ENCODE results near the gene CACNA1B. TPM values are rescaled to one million over a fixed set of nuclear protein-coding genes. Genes with fewer than 3 reads are reported as not detected.

Gene CACNA1B
- polyA plus RNA-seq, 1 donor = 0.72 TPM

DNA sequence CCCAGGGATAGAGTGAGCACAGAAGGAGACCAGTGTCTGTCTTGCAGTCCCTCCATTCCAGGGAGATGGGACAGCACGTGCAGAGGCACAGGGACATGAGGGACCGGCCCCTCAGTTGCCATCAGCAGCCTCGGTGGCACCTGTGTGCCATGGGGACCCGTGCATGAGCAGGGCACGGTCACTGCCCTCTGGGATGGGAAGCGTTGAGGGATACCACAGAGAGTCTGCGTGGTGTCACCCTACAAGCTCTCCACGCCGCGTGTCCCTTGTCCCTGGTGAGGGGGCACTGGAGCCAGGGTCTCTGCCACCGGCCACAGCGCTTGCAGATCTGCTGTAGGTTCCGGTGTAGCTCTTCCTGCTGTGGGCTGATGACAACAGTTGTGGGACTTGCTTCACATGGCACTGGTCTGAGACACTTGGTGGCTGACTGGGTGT, 108.1 kb downstream of the CACNA1B start:
- no peak for DNase-seq (ENCODE audit: low read depth)

DNA sequence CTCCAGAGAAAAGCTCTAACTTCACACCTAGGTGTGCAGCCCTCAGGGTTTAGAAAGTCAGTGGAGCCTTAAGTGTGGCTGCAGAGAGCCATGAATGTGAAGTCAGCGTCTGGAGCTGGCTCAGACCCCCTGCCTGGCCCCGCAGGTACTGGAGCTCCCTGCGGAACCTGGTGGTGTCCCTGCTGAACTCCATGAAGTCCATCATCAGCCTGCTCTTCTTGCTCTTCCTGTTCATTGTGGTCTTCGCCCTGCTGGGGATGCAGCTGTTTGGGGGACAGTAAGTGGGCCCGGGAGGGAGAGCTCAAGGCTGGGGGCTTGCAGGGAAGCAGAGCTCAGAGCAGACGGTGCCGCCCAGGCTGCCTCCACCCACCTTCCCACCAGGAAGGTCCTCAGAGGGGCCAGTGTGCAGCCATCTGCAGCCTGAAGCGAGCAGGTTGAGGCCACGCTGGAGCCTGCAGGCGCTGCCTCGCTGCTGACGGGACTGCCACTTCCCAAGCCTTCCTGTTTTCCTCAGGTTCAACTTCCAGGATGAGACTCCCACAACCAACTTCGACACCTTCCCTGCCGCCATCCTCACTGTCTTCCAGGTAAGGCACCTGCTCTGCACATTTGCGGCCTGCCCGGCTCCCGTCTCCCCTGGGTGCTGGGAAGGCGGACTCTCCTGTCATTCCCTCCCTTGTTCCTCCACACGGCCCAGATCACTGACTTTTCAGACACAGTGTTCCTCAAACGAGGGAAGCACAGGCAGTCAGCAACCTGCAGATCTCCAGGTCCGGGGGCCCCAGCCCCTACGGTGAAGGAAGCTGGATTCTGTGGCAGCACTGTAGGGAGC, 108.9 kb downstream of the CACNA1B start:
- DNase-seq (ENCODE audit: low read depth) = no peak

DNA sequence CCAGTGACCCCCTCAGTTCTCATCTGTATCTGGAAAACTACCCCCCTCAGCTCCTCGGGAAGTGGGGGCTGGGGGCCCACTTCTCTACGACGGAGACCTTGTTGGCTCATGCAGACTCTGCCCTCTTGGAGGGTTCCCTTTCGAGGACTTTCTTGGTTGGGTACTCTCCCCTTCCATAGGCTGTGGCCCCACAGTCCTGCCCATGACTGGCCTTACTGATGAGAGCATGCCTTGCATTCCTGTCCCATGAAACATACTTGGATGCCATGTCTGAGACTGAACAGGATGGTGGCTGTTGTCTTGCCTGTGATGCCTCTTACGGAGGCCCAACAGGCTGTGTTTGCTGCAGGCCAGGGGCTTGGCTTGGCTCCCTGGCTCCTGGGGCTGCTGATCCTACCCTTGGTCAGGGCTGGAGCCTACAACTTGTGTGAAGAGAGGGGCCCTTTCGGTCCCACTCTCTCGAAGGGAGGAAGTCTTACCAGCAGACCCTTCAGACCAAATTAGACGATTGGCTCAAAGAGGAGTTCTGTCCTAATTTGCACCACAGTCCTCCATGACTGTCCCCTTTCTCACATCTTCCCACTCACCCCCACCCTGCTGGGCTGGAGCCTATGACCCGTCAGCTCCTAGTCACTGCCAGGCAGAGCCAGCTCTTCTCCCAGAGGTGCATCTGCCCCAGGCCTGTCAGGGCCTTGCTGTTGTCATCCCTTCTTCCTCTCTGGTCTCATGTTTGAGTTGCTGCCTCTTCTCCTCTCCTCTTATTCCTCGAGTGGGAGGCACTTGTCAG, 109.9 kb downstream of the CACNA1B start:
- no peak for DNase-seq (ENCODE audit: low read depth)

DNA sequence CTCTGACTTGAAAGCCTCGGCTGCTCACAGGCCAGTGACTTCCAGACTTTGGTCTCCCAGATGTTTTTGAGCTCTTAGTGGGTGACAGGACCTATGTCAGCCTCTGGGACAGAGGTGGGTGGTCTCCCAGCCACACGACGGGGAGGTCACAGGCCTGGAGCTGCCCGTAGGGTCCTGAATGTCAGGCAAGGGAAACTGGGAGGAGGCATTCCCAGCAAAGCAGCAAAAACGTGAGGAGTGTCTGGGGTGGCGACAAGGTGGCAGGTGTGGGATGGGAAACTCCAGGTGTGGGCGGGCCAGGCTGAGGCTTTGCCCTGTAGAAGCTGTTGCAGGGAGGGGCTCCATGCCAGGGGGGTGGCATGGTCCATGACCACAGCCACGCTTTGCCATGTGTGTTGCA, 110.5 kb downstream of the CACNA1B start:
- no peak for DNase-seq (ENCODE audit: low read depth)

- no peak for DNase-seq (ENCODE audit: low read depth)
Observed at GRCh38 chr9:137988701-137989100, 111.1 kb downstream of the CACNA1B start.

GRCh38 chr9:137989156-137989555, 111.6 kb downstream of the CACNA1B start:
- DNase-seq (ENCODE audit: low read depth) = no peak

GRCh38 chr9:137989999-137990715, 112.6 kb downstream of the CACNA1B start:
- no peak for DNase-seq (ENCODE audit: low read depth)

DNA sequence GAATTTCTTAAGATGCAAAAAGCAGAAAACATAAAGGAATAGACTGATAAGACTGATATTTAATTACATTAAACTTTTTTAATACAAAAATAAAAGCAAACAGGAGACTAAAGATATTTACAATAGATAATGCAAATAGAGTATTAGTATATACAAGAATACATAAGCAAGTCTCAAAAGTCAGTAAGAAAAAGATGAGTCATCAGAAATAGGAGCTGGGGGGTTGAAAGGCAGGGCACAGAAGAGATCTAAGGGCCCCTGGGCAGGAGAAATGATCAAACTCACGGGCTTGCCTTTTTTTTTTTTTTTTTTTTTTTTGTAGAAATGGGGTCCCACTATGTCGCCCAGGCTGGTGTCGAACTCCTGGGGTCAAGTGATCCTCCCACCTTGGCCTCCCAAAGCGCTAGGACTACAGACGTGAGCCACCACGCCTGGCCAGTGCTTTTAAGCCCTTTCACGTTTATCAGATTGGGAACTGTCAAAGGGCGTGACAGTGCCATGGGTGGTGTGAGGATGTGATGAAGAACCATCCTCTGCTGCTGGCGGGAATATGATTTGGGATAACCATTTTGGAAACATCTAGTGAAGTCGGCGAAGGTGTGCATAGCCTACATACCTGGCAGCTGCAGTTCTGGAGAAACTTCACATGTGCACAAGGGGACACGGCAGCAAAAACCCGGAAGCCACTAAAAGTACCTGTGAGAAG, 126.1 kb downstream of the CACNA1B start:
- DNase-seq (ENCODE audit: low read depth) = no peak

DNA sequence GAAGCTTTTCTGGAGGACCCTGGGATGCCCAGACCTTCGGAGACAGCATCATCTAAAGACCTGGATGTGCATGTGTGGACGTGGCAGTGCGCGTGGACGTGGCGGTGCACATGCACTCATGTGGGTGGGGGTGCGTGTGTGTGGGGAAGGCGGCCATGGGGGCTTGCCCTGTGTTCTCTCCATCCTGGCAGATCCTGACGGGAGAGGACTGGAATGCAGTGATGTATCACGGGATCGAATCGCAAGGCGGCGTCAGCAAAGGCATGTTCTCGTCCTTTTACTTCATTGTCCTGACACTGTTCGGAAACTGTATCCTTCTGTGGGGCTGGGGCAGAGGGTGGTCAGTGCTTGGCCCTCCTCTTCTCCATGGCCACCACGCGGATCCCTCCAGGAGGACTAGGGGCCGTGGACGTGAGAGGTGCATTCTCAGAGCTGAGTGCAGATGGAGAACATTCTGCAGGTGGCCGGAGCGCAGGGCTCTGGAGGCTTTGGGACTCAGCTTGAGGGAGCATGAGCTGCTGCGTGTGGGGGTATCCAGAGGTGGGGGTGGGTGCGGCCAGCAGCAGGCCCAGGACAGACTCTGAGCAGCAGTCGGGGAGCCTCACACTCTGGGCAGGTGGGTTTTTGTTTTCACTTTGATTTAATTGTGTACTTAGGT, 129.1 kb downstream of the CACNA1B start:
- DNase-seq (ENCODE audit: low read depth) = no peak

DNA sequence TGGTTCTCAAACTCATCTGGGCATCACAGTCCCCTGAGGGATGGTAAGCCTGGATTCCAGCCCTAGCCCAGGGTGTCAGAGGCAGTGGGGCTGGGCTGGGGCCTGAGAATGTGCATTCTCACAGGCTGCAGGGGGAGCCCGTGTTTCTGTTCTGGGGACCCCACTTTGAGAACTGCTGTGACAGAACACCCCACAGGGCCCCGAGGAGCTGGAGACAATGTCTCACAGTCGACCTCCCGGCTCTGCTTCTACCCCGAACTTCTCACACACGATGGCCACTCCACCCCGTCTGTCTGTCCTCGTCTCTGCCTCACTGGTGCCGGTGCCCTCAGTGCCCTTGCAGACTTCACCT, 130.0 kb downstream of the CACNA1B start:
- DNase-seq (ENCODE audit: low read depth) = no peak

DNA sequence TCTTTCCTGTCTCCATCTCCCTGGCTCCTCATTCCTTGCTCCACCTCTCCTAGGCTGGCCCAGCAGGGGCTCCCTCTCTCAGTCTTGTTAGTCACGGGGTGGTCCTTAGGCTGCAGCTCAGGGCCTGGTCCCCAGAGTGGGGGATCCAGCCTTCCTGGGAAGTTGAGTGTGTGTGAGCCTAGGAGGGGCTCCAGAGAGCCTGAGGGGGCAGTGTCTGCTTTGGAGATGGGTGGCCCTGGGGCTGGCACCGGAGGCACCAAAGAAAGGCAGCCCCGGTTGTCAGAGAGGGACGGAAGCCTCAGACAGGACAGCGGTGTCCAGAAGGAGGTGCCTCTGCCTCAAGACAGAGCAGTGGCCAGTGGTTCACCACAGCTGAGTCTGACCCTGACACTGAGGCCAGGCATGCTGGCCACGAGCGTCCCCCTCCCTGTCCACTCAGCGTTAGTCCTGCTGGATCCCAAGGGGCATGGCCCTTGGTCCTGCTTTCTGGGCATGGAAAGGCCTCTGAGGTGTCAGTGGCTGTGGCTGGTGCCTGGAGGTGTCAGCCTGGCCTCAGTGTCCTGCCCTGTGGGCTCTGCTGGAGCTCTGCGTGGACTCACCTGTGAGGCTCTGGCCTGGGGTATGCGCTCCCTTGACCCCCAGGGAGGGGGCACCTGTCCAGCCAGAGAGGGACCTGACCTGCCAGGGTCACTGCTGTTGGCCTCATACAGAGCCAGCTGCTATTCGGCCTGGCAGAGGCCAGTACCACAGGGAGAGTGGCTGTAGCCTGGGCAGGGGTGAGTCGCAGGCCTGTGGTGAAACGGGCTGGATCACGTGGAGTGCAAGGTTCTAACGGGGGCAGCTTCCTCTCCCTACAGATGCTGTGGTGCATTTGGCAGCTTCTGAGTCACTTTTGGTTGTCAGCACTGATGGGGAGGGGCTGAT, 130.6 kb downstream of the CACNA1B start:
- no peak for DNase-seq (ENCODE audit: low read depth)

GRCh38 chr9:138009016-138009802, 131.6 kb downstream of the CACNA1B start:
- no peak for DNase-seq (ENCODE audit: low read depth)

DNA sequence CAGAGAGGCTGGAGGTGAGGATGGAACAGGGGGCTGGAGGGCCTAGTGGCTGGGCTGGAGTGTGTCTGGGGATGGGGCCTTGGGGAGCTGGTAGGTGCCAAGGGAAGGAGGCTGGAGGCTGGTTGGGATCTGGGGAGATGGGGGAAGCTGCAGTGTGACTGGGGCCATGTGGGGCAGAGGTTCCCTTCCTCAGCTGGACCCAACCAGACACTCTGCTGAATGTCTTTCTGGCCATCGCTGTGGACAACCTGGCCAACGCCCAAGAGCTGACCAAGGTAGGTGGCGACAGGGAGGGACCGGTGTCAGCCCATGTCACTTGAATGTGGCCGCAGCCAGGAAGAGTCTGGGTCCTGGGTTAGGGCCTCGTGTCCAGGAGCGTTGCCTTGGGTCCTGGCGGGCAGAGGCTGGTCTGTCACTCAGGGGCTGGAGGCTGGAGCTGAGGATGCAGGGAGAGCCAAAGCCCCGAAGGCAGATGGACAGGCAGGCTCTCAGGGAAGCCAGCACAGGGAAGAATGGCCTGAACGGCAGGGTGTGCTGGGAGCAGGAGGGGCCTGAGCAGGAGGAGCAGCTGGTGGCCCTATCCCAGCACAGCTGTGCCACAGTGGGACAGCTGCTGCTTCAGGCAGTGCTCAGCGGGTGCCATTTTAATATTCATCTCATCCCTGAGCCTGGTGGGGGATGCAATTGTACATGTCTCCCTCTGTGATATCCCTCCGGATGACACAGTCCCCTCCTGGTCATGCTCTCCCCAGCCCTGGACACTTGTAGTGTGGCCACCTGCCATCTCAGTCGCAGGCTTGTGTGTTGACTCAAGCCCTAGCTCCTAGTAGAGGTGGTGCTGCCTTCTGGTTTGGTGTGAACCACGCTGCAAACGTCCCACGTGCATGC, 132.5 kb downstream of the CACNA1B start:
- no peak for DNase-seq (ENCODE audit: low read depth)

- no peak for DNase-seq (ENCODE audit: low read depth)
Observed at GRCh38 chr9:138010861-138011260, 133.3 kb downstream of the CACNA1B start.

- DNase-seq (ENCODE audit: low read depth) = no peak
Observed at GRCh38 chr9:138011951-138012500, 134.4 kb downstream of the CACNA1B start.

GRCh38 chr9:138013273-138013672, 135.7 kb downstream of the CACNA1B start:
- DNase-seq (ENCODE audit: low read depth) = no peak

- no peak for DNase-seq (ENCODE audit: low read depth)
Observed at GRCh38 chr9:138013836-138014562, 136.4 kb downstream of the CACNA1B start.
